Endothelial cell of umbilical vein (primary cell): ENCODE measurements around the gene ADAM17.

Experiments used
- EZH2 ChIP-seq: IDR thresholded peaks from 2 replicates; pipeline ENCODE4 v1.6.1; 2012; ENCODE audit warnings: borderline replicate concordance, low read depth, mild to moderate bottlenecking, moderate library complexity, low read length, inconsistent platforms; ENCODE audit not compliant: severe bottlenecking
- FOS ChIP-seq: IDR thresholded peaks from 2 replicates; pipeline ENCODE4 v1.6.1; 2011; ENCODE audit warnings: mild to moderate bottlenecking, low read length, moderate library complexity, borderline replicate concordance; ENCODE audit not compliant: insufficient read depth
- GATA2 ChIP-seq: IDR thresholded peaks from 2 replicates; pipeline ENCODE4 v1.7.0; 2011; ENCODE audit warnings: low read depth, mild to moderate bottlenecking, moderate library complexity, mixed read lengths, low read length; ENCODE audit not compliant: insufficient read length, insufficient read depth
- JUN ChIP-seq: IDR thresholded peaks from 2 replicates; pipeline ENCODE4 v1.6.1; 2011; ENCODE audit warnings: borderline replicate concordance, low read depth; ENCODE audit not compliant: insufficient read length, insufficient read depth
- MYC ChIP-seq: IDR thresholded peaks from one replicate; pipeline ENCODE4 v1.6.1; 2011; ENCODE audit warnings: mild to moderate bottlenecking, low read depth, low read length
- POLR2A ChIP-seq: IDR thresholded peaks from 2 replicates; pipeline ENCODE4 v1.6.1; 2012; ENCODE audit warnings: low read depth, mild to moderate bottlenecking, control low read depth, low read length
- POLR2AphosphoS5 ChIP-seq: IDR thresholded peaks from 2 replicates; pipeline ENCODE4 v1.6.1; 2012; ENCODE audit warnings: low read depth, mild to moderate bottlenecking, control low read depth, low read length, moderate library complexity; ENCODE audit not compliant: insufficient read depth
- TF ChIP-seq, protein P1 (sequence below), 2 donors: IDR thresholded peaks; 1 replicate in 1 of 2; 2 replicates in 1 of 2; pipeline ENCODE4 v1.5.1; 2011; ENCODE audit warnings: low read length in 2 of 2, mild to moderate bottlenecking in 2 of 2, moderate library complexity in 2 of 2, control low read depth in 1 of 2, inconsistent platforms in 1 of 2, low read depth in 1 of 2; ENCODE audit not compliant: insufficient read depth in 1 of 2; ENCODE audit errors: extremely low read depth in 1 of 2
- TF ChIP-seq, protein P2 (sequence below): IDR thresholded peaks from 2 replicates; pipeline ENCODE4 v1.6.1; 2011; ENCODE audit not compliant: insufficient read depth, insufficient read length

DNA sequence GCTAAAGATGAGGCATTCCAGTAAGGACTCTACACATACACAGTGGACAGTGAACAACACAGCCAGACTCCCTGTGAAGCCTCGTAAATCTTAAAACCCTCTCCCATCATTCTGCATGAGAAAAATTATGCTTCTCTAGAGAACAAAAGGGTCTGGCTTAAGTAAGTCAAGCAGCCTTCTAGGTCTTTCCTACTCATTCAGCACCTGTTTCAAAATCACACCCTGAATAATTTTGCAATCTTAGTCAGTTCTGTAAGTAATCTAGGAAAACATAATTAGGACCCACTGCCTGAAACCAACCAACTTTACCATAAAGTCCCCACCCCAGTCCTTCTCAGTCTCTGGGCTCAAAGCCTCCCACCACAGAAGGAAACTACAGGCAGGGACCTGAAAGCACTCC, 61.5 kb downstream of the ADAM17 start:
- TF ChIP-seq, protein P1, sequence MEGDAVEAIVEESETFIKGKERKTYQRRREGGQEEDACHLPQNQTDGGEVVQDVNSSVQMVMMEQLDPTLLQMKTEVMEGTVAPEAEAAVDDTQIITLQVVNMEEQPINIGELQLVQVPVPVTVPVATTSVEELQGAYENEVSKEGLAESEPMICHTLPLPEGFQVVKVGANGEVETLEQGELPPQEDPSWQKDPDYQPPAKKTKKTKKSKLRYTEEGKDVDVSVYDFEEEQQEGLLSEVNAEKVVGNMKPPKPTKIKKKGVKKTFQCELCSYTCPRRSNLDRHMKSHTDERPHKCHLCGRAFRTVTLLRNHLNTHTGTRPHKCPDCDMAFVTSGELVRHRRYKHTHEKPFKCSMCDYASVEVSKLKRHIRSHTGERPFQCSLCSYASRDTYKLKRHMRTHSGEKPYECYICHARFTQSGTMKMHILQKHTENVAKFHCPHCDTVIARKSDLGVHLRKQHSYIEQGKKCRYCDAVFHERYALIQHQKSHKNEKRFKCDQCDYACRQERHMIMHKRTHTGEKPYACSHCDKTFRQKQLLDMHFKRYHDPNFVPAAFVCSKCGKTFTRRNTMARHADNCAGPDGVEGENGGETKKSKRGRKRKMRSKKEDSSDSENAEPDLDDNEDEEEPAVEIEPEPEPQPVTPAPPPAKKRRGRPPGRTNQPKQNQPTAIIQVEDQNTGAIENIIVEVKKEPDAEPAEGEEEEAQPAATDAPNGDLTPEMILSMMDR (IDR thresholded peaks at IDR 0.05; ENCODE audit: extremely low read depth in 1 of 2, insufficient read depth in 1 of 2, low read depth in 1 of 2, low read length in 2 of 2) = no peak
- TF ChIP-seq MYC (no peak), POLR2AphosphoS5 (no peak), POLR2A (no peak), JUN (no peak), EZH2 (no peak), FOS (no peak), GATA2 (no peak)
- TF ChIP-seq, protein P2, sequence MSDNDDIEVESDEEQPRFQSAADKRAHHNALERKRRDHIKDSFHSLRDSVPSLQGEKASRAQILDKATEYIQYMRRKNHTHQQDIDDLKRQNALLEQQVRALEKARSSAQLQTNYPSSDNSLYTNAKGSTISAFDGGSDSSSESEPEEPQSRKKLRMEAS = no peak
